WI38 (cell line): ENCODE data around the gene ENHO.

Source experiments
- H3K4me3 ChIP-seq: 2 replicates; pipeline ENCODE4 v1.5.1; 2011; ENCODE audit warnings: low read depth, mild to moderate bottlenecking, control low read depth, low read length
- TF ChIP-seq, protein P1 (sequence below): IDR thresholded peaks from 2 replicates; pipeline ENCODE4 v1.5.1; 2012; ENCODE audit warnings: low read depth, mild to moderate bottlenecking, control low read depth, low read length

The ENHO gene

DNA sequence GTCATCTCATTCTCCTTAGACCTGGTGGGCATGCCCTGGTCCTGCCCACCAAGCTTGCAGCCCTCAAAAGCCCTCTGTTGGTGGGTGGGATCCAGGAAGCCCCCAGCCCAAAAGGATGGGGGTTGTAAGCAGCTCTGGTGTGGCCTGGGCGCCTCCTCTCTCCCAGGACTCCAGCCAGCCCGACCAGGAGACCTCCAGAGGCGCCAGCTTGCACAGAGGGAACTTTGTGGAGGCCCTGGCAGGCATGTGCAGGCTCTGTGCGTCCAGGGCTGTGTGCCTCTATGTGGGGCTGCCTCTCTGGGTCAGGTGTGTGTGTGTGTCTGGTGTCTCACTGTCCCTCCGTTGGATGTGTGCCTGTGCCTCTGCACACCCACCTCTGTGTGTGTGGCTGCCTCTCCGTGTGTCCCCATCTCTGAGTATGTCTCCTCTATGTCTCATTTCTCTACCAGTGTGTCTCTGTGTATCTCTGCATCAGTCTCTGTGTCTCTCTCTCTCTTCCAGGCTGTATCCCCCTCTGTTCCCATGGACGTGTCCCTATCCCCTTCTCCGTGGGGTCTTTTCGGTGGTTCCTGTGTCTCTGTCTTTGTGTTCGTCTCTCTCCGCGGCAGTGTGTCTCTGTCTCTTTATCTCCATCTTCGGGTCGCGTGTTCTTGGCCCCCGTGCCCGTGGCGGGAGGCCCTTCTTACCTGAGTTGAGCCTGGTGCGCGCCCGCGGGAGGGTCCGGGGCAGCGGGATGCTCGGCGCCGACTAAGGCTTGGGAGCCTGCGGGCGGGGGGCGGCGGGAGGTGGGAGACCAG lies 501 bp downstream of the ENHO start:
- H3K4me3 ChIP-seq: 0 out of 2 replicates have a peak overlapping the region, but pooled peaks have one; percentile 29
- TF ChIP-seq, protein P1, sequence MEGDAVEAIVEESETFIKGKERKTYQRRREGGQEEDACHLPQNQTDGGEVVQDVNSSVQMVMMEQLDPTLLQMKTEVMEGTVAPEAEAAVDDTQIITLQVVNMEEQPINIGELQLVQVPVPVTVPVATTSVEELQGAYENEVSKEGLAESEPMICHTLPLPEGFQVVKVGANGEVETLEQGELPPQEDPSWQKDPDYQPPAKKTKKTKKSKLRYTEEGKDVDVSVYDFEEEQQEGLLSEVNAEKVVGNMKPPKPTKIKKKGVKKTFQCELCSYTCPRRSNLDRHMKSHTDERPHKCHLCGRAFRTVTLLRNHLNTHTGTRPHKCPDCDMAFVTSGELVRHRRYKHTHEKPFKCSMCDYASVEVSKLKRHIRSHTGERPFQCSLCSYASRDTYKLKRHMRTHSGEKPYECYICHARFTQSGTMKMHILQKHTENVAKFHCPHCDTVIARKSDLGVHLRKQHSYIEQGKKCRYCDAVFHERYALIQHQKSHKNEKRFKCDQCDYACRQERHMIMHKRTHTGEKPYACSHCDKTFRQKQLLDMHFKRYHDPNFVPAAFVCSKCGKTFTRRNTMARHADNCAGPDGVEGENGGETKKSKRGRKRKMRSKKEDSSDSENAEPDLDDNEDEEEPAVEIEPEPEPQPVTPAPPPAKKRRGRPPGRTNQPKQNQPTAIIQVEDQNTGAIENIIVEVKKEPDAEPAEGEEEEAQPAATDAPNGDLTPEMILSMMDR: no peak

DNA sequence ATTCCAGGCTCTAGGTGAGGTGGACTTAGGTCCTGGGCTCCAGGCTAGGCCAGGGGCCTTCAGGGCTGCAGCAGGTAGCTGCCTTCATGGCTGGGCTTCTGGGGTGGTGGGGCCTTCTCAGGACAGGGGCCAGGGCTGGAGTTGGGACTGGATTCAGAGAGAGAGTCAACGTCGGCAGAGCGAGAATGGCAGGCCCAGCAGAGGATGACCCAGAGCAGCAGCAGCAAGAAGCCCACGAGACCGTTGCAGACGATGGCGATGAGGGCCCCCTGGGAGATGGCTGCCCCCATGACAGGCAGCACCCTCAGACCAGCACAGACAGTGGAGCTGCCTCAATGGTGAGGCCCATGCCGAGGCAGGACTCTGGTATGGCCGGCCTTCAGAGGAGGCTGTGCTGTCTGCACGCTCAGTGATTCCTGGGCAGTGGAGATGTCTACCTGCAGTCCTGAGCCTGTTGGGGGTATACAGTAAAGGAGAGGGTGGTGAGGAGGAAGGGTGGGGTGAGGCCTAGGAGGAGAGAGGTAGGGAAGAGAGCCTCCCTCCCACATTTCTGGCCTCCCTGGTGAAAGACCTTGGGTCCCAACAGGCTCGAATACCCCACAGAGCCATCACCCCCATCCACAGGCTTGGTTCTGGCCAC lies 1.3 kb downstream of the ENHO start:
- TF ChIP-seq, protein P1: no peak
- no peak overlapping the region for H3K4me3 ChIP-seq

DNA sequence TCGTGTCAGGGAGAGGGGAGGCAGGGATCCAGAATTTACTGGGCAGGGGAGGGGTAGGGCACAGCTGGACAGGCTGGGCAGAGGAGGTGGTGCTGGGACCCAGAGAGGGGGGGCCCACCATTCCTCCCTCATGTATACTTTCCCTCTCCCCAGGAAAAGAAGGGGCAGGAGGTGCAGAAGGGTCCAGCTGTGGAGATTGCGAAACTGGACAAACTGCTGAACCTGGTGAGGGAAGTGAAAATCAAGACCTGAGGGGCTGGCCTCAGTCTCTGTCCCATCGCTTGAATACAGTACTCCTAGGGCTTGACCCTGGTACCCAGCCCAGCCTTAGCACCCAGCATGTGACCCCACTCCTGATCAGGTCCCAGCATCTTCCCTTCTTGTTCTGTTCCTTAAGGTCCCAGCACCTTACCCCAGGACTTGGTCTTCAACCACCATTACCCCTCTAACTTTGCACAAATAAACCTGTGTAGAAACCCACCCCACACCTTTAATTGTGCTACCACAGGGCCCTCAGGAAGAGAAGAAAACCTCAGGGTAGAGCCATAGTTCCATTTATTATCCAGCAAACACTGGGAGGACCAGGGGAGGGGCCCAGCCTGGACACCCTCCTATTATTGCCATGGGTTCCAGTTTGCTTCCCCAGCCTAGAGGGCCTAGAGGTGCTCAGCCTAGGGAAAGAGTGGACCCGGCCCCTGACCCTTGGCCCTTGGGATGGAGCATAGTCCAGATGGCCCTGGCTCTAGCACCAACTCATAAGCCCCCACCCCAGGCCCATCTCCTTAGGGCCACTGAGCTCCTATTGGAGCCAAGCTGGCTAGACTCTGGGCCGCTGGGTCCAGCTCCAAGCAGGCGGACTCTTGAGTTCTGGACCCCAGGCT lies 2.0 kb downstream of the ENHO start:
- H3K4me3 ChIP-seq: no peak overlapping the region
- TF ChIP-seq, protein P1: no peak

DNA sequence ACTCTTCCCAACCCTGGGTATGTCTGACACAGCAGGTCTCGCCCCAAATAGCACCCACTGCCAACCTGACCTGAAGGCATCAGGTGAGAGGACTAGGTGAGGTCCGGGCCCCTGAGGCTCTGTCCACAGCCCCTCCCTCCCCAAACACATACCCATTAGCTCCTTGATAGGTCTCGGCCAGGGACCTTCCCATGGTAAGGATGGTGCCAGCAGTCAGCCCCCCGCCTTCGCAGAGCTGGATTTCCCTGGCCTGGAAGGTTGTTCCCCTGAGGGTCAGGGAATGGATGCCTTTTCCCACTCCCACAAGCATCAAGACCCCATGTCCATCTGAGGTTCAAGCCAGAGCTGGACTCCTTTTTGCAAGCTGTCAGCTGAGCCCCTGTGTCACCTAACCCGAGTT lies 2.7 kb downstream of the ENHO start:
- H3K4me3 ChIP-seq: no peak overlapping the region
- TF ChIP-seq, protein P1: no peak

DNA sequence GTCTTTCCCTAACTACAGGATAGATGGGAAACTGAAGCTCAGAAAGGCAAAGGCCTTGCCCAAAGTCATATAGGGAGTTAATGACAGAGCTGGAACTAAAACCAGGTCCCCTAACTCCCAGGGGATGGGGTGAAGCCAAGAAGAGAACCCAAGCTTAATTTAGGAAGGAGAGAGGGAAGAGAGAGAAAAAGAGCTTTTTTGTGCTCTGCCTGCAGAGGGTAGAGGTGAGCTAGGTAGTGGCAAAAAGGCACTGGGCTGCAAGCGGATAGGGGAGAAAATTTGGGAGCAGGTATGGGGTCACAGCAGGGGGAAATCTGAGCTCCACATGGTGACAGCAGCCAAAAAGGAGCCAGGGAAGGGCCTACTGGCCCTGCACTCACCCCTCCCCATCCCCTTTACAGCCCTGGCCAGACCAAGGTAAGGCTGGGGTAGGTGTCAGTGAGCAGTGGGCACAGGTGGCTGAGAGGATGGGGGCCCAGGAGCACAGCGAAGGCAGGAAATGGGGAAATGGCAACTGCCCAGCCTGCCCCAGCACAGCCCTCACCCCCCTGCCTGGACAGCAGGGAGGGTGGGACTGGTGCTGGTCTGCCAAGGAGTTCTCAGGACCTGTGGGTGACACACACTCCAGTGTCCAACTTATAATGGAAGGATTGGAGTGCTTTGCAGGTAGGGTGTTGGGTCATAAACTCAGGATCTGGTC lies 3.3 kb downstream of the ENHO start:
- TF ChIP-seq, protein P1: no peak
- no peak overlapping the region for H3K4me3 ChIP-seq

DNA sequence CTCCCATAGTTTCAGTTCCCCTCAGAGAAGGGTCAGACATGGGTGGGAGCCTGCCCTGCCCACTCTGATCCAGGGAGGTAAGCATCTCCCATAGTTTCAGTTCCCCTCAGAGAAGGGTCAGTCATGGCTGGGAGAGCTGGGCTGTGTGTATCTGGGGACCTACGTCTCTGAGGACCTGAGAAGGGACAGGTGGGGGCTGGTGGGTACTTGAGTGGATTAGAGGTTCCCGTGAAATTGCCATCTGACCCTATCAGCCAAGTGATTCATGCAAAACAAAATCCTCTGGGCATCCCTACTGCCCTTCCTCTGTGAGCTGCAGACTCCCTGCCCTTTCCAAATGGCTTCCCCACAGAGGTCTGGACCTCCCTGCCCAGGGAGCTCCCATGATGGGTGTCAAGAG lies 3.9 kb downstream of the ENHO start:
- TF ChIP-seq, protein P1: no peak
- no peak overlapping the region for H3K4me3 ChIP-seq
